CD4-positive, alpha-beta T cell (primary cell): Measurements from ENCODE around the gene TSPAN18. TPM values are rescaled to one million over a fixed set of nuclear protein-coding genes. Genes with fewer than 3 reads are reported as not detected.

Source experiments
- ATAC-seq: fragments of 200-7000 bp; cut with Tn5 transposase; one replicate; pipeline ENCODE4 v1.10.0; 2022; ENCODE audit warnings: mild to moderate bottlenecking; ENCODE audit not compliant: poor library complexity
- CTCF ChIA-PET: fragments of 350-600 bp; sonication (Branson Sonifier 250); formaldehyde crosslinking; loops from one replicate; lab custom pipeline; 2021; ENCODE audit warnings: antibody characterized with exemption, inconsistent platforms; lab: Charles Lee
- POLR2A ChIA-PET: fragments of 350-600 bp; sonication (Branson Sonifier 250); formaldehyde crosslinking; loops from one replicate; lab custom pipeline; 2021; ENCODE audit warnings: antibody characterized with exemption, inconsistent platforms; lab: Charles Lee
- DNase-seq, 14 experiments: peaks; one replicate each; pipeline ENCODE4 v3.0.0-alpha.2; 2013 to 2020; ENCODE audit warnings: mixed read lengths in 2 of 14
- H3K27ac ChIP-seq, 2 donors: one replicate each; pipeline versions ENCODE4 v1.5.1 to v1.7.0; 2013; ENCODE audit warnings: low read length in 2 of 2, low read depth in 1 of 2, mild to moderate bottlenecking in 1 of 2
- H3K27me3 ChIP-seq, 2 experiments: 1 replicate in 1 of 2; 2 replicates in 1 of 2; pipeline versions ENCODE4 v1.6.1 to v1.7.0; 2013; ENCODE audit warnings: low read length in 2 of 2, control low read depth in 1 of 2, mild to moderate bottlenecking in 1 of 2, moderate library complexity in 1 of 2; ENCODE audit not compliant: insufficient read depth in 2 of 2, control insufficient read depth in 1 of 2
- H3K36me3 ChIP-seq: one replicate; pipeline ENCODE4 v1.6.1; 2013; ENCODE audit warnings: low read length, control low read depth; ENCODE audit not compliant: insufficient read depth
- H3K4me1 ChIP-seq: one replicate; pipeline ENCODE4 v1.6.1; 2013; ENCODE audit warnings: low read length, control low read depth; ENCODE audit not compliant: insufficient read depth
- H3K4me3 ChIP-seq: one replicate; pipeline ENCODE4 v1.5.1; 2013; ENCODE audit warnings: mild to moderate bottlenecking, low read length, moderate library complexity
- H3K9me3 ChIP-seq, 2 experiments: 1 replicate in 1 of 2; 2 replicates in 1 of 2; pipeline versions ENCODE4 v1.6.1 to v1.7.0; 2013; ENCODE audit warnings: low read length in 2 of 2, mild to moderate bottlenecking in 2 of 2, control low read depth in 1 of 2, moderate library complexity in 1 of 2; ENCODE audit not compliant: control insufficient read depth in 1 of 2, insufficient read depth in 1 of 2
- H3K27ac Mint-ChIP-seq: one replicate; pipeline ENCODE4 v1.8.0; 2020; ENCODE audit warnings: mixed read lengths
- H3K27me3 Mint-ChIP-seq: one replicate; pipeline ENCODE4 v1.8.0; 2021; ENCODE audit warnings: mixed read lengths
- H3K36me3 Mint-ChIP-seq: one replicate; pipeline ENCODE4 v1.8.0; 2021; ENCODE audit warnings: low read depth, mixed read lengths
- H3K4me1 Mint-ChIP-seq: one replicate; pipeline ENCODE4 v1.8.0; 2021; ENCODE audit warnings: low read depth, mixed read lengths
- H3K4me3 Mint-ChIP-seq: one replicate; pipeline ENCODE4 v1.8.0; 2020; ENCODE audit warnings: mild to moderate bottlenecking, mixed read lengths
- H3K9me3 Mint-ChIP-seq: one replicate; pipeline ENCODE4 v1.8.0; 2020; ENCODE audit warnings: mixed read lengths
- intact Hi-C, 2 experiments: fragments of 100-400 bp; cut with DNase I in 1 of 2; cut with micrococcal nuclease in 1 of 2; formaldehyde crosslinking; loops; one replicate each; pipeline versions ENCODE4 v1.15.1 to v1.9.0; 2023 to 2025; cut with DNase I, micrococcal nuclease
- total RNA-seq, 174 experiments: library from RNA in 2 of 174; stranded (reverse) in 2 of 174; gene quantifications; one replicate each; pipeline ENCODE4 v1.2.3 and lab custom pipeline; 2021 to 2026
- TF ChIP-seq, protein P1 (sequence below): fragments of 200-600 bp; IDR thresholded peaks from one replicate; pipeline ENCODE4 v1.8.0; 2022; ENCODE audit warnings: antibody characterized with exemption, mild to moderate bottlenecking

Gene TSPAN18
- total RNA-seq, 2 experiments from 2014 or later: 23.0 to 25.3 TPM

DNA sequence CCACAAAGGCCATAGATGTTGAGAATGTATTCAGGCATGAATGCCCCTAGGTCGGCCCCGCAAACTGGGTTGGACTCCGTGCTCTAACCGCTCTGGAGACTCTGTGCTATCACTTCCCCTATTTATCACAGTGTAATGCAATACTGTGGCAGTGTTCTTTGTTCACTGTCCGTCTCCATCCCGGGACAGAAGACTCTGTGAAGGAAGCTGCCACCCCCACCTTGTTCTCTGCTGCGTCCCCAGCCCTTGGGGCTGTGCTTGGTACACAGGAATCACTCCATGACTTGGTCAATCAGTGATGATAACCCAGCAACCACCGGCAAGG is 57.6 kb downstream of the TSPAN18 start:
- CTCF ChIA-PET: no interaction called here
- Mint-ChIP-seq H3K4me3 (no peak overlapping the region), H3K27ac (no peak overlapping the region), H3K36me3 (no peaks in the 10 kb centered on the region), H3K9me3 (no peaks in the 10 kb centered on the region), H3K27me3 (no peaks in the 10 kb centered on the region), H3K4me1 (peaks cover 8% of the 10 kb centered on the region)
- Histone ChIP-seq H3K36me3 (peaks cover 6% of the 10 kb centered on the region), H3K27me3 (no peaks in the 10 kb centered on the region), H3K9me3 (no peaks in the 10 kb centered on the region), H3K4me1 (peaks cover 12% of the 10 kb centered on the region), H3K27ac (no peak overlapping the region), H3K4me3 (no peak overlapping the region)
- ATAC-seq (no peak), DNase-seq (no peak)
- POLR2A ChIA-PET: no interaction called here
- intact Hi-C loops: no loop called here
- TF ChIP-seq, protein P1, sequence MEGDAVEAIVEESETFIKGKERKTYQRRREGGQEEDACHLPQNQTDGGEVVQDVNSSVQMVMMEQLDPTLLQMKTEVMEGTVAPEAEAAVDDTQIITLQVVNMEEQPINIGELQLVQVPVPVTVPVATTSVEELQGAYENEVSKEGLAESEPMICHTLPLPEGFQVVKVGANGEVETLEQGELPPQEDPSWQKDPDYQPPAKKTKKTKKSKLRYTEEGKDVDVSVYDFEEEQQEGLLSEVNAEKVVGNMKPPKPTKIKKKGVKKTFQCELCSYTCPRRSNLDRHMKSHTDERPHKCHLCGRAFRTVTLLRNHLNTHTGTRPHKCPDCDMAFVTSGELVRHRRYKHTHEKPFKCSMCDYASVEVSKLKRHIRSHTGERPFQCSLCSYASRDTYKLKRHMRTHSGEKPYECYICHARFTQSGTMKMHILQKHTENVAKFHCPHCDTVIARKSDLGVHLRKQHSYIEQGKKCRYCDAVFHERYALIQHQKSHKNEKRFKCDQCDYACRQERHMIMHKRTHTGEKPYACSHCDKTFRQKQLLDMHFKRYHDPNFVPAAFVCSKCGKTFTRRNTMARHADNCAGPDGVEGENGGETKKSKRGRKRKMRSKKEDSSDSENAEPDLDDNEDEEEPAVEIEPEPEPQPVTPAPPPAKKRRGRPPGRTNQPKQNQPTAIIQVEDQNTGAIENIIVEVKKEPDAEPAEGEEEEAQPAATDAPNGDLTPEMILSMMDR: no peak

DNA sequence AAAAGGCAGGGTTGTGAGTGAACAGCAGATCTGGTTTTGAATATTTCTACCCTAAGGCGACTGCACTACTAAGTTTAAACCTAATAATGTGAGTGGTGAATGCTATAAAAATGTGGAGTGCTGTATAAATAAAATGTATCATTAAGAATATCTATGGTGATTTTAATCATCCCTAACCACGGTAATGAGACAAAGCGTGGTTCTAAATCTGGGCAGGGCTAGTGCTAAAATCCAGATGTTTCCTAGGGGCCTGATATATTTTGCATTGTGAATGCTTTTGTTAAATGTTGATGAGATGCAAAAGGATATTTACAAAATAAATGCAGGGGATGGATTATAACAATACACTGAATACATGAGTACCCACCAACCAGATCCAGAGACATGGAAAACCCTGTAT is 58.1 kb downstream of the TSPAN18 start:
- H3K4me3 Mint-ChIP-seq: no peak overlapping the region
- Histone ChIP-seq H3K4me1 (peaks cover 12% of the 10 kb centered on the region), H3K36me3 (peaks cover 2% of the 10 kb centered on the region), H3K27ac (no peak overlapping the region), H3K27me3 (no peaks in the 10 kb centered on the region), H3K4me3 (no peak overlapping the region), H3K9me3 (no peaks in the 10 kb centered on the region)
- ChIA-PET CTCF (no interaction called here), POLR2A (no interaction called here)
- H3K36me3 Mint-ChIP-seq: no peaks in the 10 kb centered on the region
- DNase-seq: no peak
- intact Hi-C loops: loop anchor here in 1 of 2 experiments (5.0 kb wide), 1 partner anchor 592 kb away; no protein-coding TSS in a partner anchor
- TF ChIP-seq, protein P1: no peak
- no peak for ATAC-seq
- H3K4me1 Mint-ChIP-seq: peaks cover 4% of the 10 kb centered on the region
- H3K27ac Mint-ChIP-seq: no peak overlapping the region
- no peaks in the 10 kb centered on the region for H3K27me3 Mint-ChIP-seq
- H3K9me3 Mint-ChIP-seq: no peaks in the 10 kb centered on the region

DNA sequence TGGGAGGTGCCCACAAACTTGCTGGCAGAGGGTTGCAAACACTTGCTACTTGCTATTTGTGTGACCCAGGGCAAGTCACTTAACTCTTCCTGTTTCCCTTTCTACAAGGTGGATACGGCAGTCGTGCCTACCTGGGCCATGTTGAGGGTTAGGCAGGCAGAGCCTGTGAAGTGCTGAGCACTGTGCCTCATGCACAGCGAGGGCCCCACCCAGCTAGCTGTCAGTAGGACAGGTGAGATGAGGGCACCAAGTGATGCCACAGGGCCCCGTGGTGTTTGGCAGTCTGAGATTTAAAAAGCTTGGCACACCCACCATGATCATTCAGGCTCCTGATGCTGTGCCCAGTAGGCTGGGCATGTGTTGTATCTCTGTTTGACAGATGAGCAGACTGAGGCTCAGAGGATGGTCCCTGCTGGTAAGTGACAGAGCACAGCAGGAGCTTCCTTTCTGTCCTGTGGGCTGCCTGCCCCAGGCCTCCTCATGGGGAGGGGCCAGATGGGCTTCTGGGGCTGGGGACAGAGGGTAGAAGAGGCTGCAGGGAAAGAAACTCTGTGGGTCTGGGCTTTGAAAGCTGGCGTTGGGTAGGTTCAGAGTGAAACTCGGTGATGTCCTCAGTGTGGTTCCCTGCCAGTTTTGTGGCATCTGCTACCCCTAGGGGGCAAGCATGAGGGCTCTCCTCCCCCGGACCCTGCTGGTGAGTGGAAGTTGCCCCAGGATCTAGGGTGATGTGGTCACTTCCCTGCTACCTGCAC is 59.3 kb downstream of the TSPAN18 start:
- Mint-ChIP-seq H3K36me3 (no peaks in the 10 kb centered on the region), H3K27ac (no peak overlapping the region), H3K27me3 (no peaks in the 10 kb centered on the region), H3K4me3 (no peak overlapping the region), H3K4me1 (no peaks in the 10 kb centered on the region), H3K9me3 (no peaks in the 10 kb centered on the region)
- Histone ChIP-seq H3K4me3 (no peak overlapping the region), H3K27me3 (no peaks in the 10 kb centered on the region), H3K27ac (no peak overlapping the region), H3K36me3 (no peaks in the 10 kb centered on the region), H3K4me1 (peaks cover 14% of the 10 kb centered on the region), H3K9me3 (no peaks in the 10 kb centered on the region)
- ChIA-PET CTCF (interaction anchor here (0.7 to 1.1 kb wide), 2 partner anchors 27 to 585 kb away, joined by 3 to 4 read pairs; no protein-coding TSS in a partner anchor), POLR2A (no interaction called here)
- intact Hi-C loops: loop anchor here in 1 of 2 experiments (5.0 kb wide), 1 partner anchor 591 kb away; no protein-coding TSS in a partner anchor
- TF ChIP-seq, protein P1: no peak
- DNase-seq (no peak), ATAC-seq (no peak)
